ENCODE measurements around the gene PRKAR2A.

The PRKAR2A gene

GRCh38 chr3:48847504-48848423 is at the start of gene PRKAR2A:
Gene PRKAR2A (minus strand): TSS chr3:48847874. CDS start chr3:48847596, 278 bp downstream.
- DNase-seq = peak; percentile 40 to 92

GRCh38 chr3:48896936-48897335 is 49.3 kb upstream of the PRKAR2A start:
- no peak for DNase-seq

GRCh38 chr3:48894516-48894915 is 46.8 kb upstream of the PRKAR2A start:
- no peak for DNase-seq

- no peak for DNase-seq
Measured at GRCh38 chr3:48891606-48892005, 43.9 kb upstream of the PRKAR2A start.

- no peak for DNase-seq
Measured at GRCh38 chr3:48885753-48886152, 38.1 kb upstream of the PRKAR2A start.

GRCh38 chr3:48881652-48882114 is 34.0 kb upstream of the PRKAR2A start:
- no peak for DNase-seq

GRCh38 chr3:48881006-48881405 is 33.3 kb upstream of the PRKAR2A start:
- DNase-seq = no peak

GRCh38 chr3:48879994-48880377 is 32.3 kb upstream of the PRKAR2A start:
- no peak for DNase-seq

GRCh38 chr3:48879307-48879993 is 31.8 kb upstream of the PRKAR2A start:
- no peak for DNase-seq

GRCh38 chr3:48877671-48878070 is 30.0 kb upstream of the PRKAR2A start:
- DNase-seq = no peak

GRCh38 chr3:48863122-48863521 is 15.4 kb upstream of the PRKAR2A start:
- no peak for DNase-seq

GRCh38 chr3:48859206-48859605 is 11.5 kb upstream of the PRKAR2A start:
- DNase-seq = no peak

GRCh38 chr3:48858709-48859108 is 11.0 kb upstream of the PRKAR2A start:
- no peak for DNase-seq

- DNase-seq = no peak
Measured at GRCh38 chr3:48857641-48858040, 10.0 kb upstream of the PRKAR2A start.

GRCh38 chr3:48856469-48856868 is 8.8 kb upstream of the PRKAR2A start:
- no peak for DNase-seq

- DNase-seq = no peak
Measured at GRCh38 chr3:48855681-48856447, 8.2 kb upstream of the PRKAR2A start.

- no peak for DNase-seq
Measured at GRCh38 chr3:48852151-48852550, 4.5 kb upstream of the PRKAR2A start.

- DNase-seq = peak in 1 of 2 experiments; percentile 13
Measured at GRCh38 chr3:48851407-48851806, 3.7 kb upstream of the PRKAR2A start.

GRCh38 chr3:48848816-48849515 is 1.3 kb upstream of the PRKAR2A start:
- DNase-seq = no peak

- DNase-seq = peak; percentile 31 to 86
Measured at GRCh38 chr3:48847053-48847503, 596 bp downstream of the PRKAR2A start.

GRCh38 chr3:48845170-48845569 is 2.5 kb downstream of the PRKAR2A start:
- no peak for DNase-seq

GRCh38 chr3:48837163-48837562 is 10.5 kb downstream of the PRKAR2A start:
- no peak for DNase-seq

All from NCI-H526 (cell line).